Activated CD4-positive, alpha-beta T cell treated with anti-CD3 and anti-CD28 coated beads, Interleukin-2, amount 50 U/mL, for 1 hour (primary cell): Measurements from ENCODE around the gene PRDM1.

ENCODE experiments used
- DNase-seq: peaks from one replicate; pipeline ENCODE4 v3.0.0-alpha.2; 2020

Gene PRDM1

DNA sequence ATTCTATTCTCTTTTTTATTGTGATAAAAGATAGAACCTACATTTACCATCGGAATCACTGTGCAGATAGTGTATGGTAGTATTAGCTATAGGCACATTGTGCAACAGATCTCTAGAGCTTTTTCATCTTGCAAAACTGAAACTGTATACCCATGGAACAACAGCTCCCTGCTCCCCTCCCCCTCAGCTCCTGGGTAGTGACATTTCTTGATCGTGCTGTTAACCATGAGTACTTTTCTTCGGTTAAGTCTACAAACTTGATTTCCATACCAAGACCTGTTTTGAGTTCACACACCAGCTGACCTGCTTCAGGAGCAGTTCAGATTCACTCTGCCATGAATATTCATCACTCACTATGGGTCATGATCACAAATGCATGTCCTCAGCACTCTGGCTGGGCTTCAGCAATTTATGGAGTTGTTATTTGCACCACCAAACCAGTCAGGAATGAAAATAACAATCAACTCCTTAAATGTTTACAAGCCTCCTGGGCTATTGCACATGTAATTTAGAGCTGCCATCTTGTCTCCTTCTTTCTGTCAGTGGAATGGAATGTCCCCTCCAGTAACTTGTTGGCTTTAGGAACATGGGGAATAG lies 32.8 kb downstream of the PRDM1 start:
- DNase-seq = no peak

DNA sequence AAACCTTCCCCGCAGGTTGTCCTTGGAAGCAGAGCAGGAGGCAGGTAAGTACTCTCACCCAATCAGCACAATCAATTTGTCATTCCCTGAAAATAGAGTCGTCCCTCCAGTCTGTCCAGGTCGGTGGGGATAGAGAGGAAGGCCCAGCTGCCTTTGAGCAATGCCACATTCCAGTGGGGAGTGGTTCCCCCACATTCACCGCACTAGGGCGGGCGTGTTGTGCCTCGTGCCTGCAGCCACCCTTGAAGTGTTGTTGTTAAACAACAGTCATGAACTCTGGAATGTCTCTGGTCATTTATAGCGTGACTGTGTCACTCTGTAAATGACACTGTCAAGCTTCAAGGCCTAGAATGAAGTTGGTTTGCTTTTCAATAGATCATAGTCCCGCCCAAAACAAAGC lies 33.4 kb downstream of the PRDM1 start:
- no peak for DNase-seq

DNA sequence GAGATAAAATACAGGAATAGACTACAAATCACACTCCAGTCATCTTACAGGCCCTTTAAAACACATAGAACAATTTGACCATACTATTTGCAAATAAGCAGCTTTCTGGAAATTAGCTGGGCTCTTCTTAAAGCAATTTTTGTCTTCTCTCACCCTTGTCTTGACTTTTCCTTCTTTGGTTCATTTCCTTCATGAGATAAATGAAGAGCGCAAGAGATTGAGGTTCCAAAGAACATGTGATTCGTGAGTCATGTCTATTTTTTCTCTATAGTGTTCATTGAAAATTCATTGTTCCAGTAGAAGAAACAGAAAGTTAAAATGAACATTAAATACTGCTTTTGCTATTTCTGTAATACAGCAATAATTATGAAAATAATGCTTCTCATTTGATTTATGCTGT lies 33.9 kb downstream of the PRDM1 start:
- no peak for DNase-seq

DNA sequence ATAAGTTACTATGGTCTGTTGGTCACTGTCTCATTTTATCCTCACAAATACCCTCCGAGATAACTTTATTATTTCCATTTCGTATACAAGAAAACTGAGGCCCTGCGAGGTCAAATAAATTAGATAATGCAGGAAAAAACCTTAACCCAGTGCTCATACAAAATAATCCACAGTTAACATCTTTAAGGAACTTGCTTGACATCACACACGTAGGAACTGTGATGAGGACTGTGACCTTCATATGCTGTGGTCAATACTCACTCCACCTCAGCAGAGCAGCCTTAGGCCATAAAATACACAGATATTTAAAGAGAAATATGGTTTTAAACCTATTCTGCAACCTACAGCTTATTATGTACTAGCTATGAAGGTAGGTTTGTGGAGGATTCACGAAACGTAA lies 34.3 kb downstream of the PRDM1 start:
- DNase-seq = no peak

DNA sequence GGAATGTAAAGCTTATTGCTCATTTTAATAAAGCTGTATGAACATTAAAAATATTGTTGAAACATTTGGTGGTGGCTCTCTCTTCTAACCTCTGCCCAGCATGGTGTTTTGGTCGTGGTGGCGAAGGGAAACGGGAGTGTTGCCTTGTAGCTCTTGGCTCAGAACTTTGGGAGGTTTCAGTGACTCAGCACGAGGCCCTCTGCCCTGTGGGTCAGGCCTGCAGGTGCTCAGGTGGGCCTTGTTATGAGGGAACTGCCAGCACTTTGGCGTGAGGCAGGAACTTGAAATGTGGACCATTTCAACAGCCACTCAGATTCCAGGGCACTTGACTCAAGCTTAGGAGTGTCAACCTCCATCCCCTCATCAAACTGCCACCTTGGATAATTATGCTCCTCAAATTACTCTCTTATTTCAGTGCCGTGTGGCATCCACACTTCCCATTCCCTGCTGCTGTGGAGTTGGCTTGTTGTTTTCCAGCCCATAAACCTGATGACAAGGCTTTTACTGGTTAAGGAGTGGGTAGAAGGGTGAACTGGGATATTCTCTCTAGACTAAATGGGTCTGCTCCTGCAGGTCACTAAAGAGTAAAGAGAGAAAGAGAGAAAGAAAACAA lies 36.3 kb downstream of the PRDM1 start:
- no peak for DNase-seq

DNA sequence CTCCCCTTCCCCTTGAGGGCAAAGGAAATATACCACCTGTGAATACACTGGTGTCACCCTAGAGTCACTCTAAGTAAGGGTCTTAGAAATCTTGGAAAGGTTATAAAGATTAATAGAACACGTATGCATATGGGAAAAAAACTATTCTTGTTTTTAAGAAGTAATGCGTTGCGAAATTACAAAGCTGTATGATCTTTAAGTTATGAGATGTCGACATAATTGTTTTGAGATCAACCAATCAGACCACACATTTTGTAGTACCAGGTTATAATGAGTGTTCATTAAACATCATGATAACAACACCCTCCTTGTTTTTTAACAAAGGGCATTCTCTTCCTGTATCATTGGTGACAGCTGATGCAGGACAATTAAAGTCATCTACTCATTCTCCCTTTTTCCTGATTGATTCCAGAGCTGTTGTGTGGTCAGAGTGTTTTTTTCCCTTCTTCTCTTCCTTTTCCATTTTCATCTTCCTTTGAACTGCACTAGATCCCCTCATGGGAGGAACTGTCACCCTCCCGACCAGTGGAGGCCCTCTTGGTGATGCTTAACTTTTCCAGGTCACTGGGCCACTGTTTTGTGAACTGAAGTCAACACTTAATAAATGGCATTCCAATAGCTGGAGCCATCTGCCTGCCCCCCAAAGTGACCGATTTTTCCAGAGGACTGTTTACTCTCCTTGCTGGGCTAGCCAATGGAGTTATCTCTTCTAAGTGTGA lies 37.0 kb downstream of the PRDM1 start:
- DNase-seq = no peak

DNA sequence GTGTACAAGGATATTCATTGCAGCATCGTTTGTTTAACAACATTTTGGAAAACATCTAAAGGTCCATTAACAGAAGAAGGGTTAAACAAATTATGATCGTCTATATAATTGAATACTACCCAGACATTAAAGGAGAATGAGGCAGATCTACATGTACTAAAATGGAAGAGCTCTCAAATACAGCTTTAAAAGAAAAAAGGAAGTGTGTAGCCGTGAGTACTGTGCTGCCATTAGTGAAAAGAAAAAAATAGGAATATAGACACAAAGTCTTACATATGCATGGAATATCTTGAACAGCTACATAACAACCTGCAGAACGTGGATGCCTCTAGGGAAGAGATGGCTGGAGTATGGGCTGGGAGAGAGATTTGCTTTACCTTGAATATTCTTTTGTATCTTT lies 37.9 kb downstream of the PRDM1 start:
- no peak for DNase-seq

DNA sequence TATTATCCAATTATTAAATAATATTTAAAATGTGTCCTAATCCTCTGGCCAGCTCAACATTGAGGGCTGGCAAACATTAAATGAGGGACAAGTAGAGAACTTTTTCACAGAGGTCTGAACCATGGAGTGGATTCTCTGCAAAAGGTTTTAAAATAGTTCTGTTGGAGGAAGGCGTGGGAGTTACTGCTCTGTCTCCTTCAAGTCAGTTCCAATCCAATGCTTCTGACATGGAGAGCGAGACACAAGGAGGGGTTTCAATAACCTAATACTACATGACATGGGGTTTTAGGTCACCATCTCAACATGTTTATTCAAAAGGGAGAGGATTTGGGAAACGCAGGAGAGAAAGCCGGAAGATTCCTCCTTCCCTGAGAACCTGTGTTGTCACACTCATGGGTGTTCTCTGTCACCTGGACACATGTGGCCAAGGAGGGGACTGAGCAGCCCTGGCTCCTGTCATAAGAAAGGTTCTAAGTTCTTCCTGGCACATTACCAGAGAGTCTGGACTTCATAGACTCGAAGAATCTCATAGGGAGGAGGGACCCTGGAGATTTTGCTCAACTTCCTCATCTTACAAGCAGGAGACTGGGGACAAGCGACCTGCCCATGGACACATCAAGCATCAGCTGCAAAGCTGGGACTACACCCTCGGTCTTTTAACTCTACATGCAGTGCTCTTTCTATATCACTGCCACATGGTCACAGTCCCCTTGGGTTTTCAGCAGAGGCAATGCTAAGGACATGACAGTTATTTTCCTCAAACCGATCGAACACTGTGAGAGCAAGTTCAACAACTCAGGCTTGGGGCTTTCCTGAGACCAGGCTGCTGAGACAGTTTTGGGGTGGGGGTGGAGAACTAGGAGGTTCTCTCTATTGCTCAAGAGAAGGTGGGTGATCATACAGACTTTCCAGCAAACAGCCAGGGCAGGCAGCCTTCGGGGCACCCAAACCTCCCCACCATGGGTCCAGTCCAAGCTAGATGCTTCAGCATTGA lies 38.6 kb downstream of the PRDM1 start:
- DNase-seq = no peak

DNA sequence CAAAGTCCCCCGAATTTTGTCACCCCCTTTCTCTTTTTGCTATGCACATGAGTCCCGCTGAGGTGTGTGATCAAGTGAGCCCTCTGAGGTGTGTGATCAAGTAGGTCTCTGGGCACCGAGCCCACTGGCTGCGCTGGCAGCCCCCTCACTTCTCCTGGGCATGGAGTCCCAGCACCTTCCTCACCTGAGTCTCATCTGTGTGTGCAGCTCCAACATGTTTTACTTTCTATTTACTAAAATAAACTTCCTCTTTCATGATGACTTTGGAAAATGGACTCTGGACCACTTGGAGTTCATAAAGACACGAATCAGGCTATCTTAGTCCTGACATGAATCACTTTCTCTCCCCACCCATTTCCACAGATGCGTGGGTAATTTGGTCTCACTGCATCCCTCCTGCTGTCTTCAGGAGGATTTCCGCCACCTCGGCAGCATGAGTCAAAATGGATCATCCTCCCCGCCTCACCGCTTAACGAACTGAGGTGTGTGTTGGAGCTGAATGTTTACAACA lies 39.8 kb downstream of the PRDM1 start:
- DNase-seq = peak; percentile 21

DNA sequence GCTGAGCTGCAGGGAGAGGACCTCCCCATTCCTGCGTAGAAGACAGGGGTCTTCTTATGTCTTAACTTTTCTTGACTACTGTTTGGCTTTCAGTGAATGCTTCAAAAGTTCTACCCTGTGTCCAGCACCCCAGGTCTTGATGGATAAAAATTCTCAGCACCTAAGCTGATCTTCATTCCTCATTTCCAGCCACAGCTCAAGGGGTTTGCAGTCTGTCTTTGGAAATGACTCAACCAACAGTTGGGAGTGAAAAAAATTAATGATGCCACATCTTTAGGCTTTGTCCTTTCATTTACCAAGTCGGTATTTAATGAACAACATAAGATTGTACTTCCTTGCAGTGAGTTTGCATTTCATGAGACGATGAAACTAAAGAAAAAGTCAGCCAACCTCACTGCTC lies 40.3 kb downstream of the PRDM1 start:
- no peak for DNase-seq

DNA sequence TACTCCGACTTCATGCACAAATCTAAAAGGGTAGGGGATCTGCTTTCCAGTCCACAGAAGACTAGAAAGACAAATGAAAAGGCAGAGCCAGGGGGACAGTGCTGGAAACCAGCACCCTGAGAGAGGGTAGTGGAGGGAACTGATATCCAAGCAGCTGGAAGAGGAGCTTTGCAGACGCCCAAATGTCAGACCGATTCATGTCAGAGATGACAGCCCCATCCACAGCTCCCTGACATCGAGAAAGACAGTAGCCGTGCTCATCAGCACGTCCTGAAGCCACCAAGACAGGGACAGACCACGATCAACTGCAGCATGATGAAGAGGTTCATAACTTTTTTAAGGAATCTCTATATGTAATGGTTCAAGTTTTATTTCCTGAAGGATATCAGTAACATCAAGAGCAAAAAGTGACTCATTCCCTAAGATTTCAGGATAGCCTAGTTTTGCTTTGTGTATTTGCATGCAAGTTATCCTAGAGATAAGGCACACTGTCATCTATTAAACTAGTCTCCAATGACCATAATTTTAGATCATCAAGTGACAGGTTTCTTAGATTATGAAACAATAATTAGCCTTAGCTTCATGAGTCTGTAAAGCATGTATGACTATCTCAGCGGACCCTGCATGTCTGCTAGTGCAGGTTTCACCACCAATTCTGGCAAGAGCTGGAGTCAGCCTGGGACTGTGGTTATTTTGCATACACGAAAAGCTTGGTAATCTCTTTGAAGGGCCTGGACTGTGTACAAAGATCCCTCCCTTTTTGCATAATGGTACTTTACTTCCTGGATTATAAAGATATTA lies 43.0 kb downstream of the PRDM1 start:
- no peak for DNase-seq

DNA sequence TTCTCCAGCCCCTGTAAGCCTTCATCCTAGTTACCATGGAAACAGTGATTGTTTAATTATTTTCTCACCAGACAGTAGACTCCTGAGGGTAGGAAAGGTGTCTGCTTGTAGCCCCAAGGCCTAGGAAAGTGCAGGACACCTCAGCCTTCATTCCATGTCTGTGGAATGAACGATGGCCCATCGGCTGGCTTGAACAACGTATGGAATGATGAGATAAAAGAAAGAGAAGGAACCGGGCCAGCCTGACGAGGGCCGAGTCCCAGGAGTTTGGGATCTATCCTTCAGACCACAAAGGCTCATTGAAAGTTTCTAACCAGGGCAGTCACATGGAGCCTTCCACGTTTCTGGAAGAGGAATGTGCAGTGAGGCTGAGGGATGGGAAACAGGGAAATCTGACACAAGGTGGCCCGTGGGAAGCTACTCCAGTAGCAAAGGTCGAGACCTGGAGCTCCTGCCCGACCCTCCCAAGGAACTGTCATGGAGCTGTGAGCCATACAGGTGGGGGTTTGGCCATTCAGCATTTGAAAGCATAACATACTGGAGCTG lies 46.1 kb downstream of the PRDM1 start:
- DNase-seq = no peak

DNA sequence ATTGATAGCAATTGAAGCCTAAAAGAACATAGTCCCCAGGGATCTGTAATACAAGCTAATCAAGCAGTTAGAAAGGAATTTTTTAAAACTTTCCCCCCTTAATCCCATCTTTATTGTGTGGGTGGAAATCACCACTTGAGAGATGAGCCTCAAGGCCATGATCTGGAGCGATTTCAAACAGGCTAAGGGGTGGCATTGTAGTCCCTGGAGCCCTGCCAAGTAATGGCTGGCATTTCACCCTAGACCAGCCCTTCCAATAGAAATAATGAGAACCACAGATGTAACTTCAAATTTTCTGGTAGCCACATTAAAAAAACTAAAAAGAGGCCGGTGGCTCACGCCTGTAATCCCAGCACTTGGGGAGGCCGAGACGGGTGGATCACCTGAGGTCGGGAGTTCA lies 46.9 kb downstream of the PRDM1 start:
- DNase-seq = no peak

DNA sequence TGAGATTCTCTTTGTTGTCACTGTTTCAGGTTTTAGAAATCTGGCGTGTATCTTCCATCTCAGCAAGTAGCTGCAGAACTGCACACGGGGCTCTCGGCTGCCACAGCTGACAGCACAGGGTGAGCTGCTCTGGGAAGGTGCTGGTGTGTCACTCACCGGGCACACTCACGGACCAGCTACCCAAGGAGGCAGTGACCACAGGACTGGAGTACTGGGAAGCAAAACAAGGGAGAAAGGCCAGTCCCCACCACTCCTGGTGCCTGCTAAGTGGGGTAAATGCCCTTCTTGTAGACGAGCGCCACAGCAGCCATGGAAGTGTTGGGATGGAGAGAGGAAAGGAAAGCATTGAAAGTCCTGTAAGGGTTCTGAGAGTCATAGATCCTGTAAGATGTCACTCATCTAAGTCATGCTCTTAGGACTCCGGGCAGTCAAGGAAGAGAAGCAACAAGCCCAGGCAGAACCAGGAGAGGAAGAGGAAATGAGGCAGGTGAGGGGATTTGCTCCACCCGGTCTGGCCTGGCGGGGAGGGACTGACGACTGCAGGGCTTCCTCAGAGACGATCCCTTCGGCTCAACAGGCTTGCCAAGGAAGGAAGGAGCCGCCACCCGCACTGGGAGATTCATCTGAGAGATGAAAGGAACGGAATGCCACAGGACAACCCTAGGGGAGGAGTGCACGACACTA lies 48.1 kb downstream of the PRDM1 start:
- no peak for DNase-seq

DNA sequence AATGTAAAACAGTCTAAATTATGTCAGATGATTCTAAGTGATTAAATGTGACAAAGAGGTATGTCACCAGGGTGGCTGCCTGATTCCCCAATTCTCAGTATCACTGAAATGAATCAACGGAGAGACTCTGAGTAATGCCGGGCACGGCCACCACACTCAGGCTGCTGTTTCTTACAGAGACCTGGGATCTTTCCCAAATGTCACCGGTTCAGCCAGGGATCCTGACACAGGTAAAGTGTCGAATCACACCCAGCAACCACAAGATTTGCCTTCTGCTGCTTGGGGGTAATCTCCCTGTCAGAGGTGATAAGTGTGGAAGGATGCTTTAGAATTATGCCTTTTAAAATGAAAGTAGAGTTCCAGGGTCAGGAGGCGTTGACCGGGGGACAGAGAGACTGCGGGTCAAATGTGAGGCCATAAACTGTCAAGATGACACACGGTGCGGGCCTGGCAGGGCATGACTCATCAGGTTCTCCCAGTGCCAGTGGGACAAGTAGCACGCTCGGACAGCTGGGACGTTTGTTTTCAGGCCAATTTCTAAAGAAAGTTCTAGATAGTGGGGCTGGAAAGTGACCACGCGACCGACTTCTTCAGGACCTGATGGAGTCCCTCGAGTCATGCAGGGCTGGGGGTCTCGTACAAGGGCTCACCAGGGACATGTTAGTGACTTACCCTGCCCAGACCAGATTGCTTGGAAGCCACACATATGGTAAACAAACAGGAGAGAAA lies 48.9 kb downstream of the PRDM1 start:
- DNase-seq = no peak

DNA sequence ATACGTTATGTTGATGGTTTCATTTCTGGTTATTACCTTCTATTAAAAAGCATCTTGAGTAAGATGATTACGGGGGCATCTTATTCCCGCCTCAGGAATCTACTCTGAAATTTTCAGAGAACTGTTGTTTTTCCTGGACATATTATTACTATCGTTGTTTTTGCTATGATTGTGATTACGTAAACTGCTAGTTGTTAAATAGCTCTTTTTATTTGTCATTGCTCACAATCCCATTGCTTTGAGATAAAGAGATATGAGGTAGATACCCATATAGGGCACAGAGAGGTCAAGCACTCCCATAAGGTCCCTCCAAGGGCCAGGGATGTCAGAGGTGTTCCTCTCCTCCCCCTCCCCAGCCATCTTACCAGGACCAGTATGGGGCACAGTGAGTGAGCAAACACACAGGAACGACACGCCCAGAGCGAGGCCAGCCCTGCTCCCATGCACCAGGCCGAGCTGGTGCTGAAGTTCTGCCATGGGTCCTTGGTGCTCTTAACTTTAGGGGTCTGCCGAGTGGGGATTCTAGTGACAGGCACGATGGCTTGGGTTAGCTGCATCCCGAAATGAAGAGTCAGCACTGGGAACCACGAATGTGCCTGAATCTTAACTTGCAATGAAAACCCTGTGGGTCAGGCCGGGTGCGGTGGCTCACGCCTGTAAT lies 49.9 kb downstream of the PRDM1 start:
- no peak for DNase-seq

DNA sequence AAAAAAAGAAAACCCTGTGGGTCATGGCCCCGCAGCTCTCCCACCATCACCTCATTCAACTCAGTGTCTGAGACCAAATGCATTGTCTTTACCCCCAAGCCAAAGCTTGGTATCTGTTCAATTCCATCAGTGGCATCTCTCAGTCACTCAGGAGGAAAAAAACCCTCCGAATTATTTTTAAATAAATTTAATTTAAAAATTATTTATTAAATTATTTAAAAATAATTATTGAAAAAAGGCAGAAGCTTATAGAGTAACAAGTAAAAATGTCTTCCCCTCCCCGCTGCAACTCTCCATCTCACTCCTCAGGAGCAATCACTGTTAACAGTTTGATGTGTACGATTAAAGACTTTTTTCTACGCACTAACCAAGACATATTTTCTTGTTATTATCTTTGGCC lies 50.7 kb downstream of the PRDM1 start:
- no peak for DNase-seq

DNA sequence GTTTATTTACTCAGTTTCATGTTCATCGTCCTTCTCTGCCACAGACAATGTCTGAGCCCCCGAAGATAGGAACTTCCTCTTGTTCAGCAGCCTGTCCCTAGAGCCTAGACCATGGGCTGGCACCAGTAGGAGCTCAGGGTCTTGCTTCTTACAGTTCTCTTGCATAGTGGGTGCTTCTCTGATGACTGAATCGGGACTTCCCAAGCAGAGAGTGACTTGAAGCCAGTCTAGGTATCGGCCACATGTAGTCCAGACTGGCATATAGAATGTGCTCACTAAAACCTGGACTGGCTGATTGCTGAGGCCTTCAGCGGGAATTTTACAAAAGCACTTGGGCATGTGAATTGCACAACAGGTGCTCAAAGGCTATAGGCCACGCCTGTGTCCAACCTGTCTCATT lies 52.0 kb downstream of the PRDM1 start:
- no peak for DNase-seq

DNA sequence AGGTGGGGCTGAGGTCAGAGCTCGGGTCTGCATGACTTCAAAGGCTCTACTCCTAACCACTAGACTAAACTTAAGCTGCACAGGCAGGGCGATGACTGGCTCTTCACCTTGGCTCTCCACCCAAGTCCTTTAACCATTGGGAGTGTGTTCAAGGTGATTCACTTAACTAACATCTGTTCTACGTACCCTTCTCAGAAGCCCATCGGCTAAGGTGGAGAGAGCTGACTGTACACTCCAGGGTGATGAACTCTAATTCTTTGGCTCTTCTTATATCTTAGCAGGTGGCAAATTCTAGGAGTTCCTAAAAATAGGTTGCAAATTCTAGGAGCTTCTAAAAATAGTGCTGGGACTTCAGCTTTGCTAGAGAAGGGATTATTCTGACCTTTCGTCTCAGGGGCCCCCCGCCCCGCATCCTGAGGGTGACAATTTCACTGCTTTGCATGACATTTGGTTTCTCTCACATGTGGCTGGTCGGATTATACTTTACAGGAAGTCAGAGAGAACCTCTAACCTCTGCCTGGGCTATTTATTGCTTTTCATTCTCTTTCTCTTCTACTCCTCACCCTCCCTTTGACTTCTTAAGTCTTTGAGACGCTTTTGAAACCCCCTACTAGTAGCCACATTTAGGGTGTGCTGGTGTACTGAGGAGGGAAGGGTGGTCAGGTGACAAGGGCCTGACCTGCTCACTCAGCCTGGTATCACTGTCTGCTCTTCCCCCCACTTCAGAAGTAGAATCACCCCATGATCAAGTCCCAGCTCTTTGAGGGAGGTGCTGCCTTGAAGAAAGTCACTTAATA lies 55.5 kb downstream of the PRDM1 start:
- DNase-seq = no peak
